Measurements from ENCODE around the gene PIM1. TPM values are rescaled to one million over a fixed set of nuclear protein-coding genes. Genes with fewer than 3 reads are reported as not detected.

The PIM1 gene
- total and polyA plus RNA-seq, 9 of the 15 experiments (the other 6 are each of a cell fraction or from before 2014, with no cell fraction given), result 19.0 to 789 (median 212) TPM

DNA sequence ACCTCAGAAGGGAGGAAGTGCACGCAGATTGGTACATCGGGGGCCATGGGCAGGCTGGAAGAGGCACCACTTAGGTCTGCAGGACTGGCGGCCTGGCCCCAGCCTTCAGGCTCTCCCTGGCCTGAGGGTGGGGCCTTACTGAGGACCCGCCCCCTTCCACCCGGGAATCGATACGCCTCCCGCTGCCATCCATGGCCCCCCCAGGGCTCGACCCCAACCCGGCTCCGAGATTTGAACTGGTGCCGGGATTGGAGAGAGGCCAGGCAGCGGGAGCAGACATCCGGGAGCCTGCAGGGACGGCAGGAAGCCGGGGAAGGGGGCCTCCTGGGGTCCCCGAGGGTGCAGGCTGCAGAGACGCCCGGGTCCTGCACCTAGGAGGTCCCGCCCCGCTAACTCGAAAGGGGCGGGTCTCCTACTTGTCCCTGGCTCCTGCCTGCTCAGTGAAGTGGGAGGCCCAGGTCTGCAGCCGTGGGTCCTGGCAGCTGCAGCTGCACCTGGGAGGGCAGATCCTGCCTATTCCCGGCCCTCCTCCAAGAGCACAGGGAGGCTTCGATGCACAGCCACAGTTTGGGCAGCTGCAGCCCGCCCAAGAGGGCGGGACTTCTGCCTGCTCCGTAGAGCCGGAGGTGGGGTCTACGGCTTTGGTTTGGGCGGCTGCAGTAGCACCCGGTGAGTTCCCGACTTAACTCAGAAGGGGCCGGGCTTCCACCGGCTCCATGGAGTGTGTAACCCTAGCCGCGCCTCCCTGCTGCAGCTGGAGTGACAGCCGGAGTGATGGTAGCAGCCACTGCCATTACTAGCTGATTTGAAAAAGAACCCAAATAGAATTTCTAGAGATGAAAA, 52.4 kb downstream of the PIM1 start (continued):
- TF ChIP-seq SREBF1 (IDR thresholded peaks at IDR 0.05; ENCODE audit: borderline replicate concordance, low read depth, low read length) (no peak), U2AF2 (optimal IDR thresholded peaks at IDR 0.05; ENCODE audit: low read depth, low read length) (no peak), GABPB1 (CRISPR knock-in tag; IDR thresholded peaks at IDR 0.05) (no peak; the same call in 1 of the 2 replicates), ZNF282 (CRISPR knock-in tag; IDR thresholded peaks at IDR 0.05) (no peak), KLF6 (CRISPR knock-in tag; IDR thresholded peaks at IDR 0.05; ENCODE audit: borderline replicate concordance) (no peak), ZNF79 (CRISPR knock-in tag; IDR thresholded peaks at IDR 0.05; ENCODE audit: low read depth) (no peak), LCOR (CRISPR knock-in tag; IDR thresholded peaks at IDR 0.05) (peak; percentile 85), CTBP1 (IDR thresholded peaks at IDR 0.05; ENCODE audit: borderline replicate concordance) (peak; percentile 75), FOXJ2 (tag; IDR thresholded peaks at IDR 0.05) (no peak), JUN (IDR thresholded peaks at IDR 0.05; ENCODE audit: borderline replicate concordance, low read depth, low read length) (peak; percentile 21; the same call in 1 of the 2 replicates), JUN (CRISPR knock-in tag; IDR thresholded peaks at IDR 0.05; ENCODE audit: borderline replicate concordance) (no peak), NFIC (IDR thresholded peaks at IDR 0.05) (peak; percentile 85), ZBTB33 (CRISPR knock-in tag; IDR thresholded peaks at IDR 0.05) (no peak), RREB1 (CRISPR knock-in tag; IDR thresholded peaks at IDR 0.05) (0 out of 2 replicates have a peak, but pooled peaks have one; percentile 59), BRD9 (IDR thresholded peaks at IDR 0.05; ENCODE audit: low read depth, partially characterized antibody) (no peak), NUFIP1 (IDR thresholded peaks at IDR 0.05; ENCODE audit: partially characterized antibody) (no peak), HMBOX1 (IDR thresholded peaks at IDR 0.05) (peak; percentile 79)
- TF ChIP-seq, protein P1, sequence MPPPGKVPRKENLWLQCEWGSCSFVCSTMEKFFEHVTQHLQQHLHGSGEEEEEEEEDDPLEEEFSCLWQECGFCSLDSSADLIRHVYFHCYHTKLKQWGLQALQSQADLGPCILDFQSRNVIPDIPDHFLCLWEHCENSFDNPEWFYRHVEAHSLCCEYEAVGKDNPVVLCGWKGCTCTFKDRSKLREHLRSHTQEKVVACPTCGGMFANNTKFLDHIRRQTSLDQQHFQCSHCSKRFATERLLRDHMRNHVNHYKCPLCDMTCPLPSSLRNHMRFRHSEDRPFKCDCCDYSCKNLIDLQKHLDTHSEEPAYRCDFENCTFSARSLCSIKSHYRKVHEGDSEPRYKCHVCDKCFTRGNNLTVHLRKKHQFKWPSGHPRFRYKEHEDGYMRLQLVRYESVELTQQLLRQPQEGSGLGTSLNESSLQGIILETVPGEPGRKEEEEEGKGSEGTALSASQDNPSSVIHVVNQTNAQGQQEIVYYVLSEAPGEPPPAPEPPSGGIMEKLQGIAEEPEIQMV (tag; conservative IDR thresholded peaks at IDR 0.05; ENCODE audit: low read depth), result no peak
